B cell (primary cell): ENCODE results near the gene NTHL1. TPM values are rescaled to one million over a fixed set of nuclear protein-coding genes. Genes with fewer than 3 reads are reported as not detected.
A peak's percentile ranks its signal among the peaks of the same experiment; 100 is the strongest.

Source experiments
- ATAC-seq: fragments of 200-7000 bp; cut with Tn5 transposase; one replicate; pipeline ENCODE4 v1.10.0; 2021; ENCODE audit warnings: low read depth, mild to moderate bottlenecking, moderate number of reproducible peaks, moderate library complexity
- CTCF ChIA-PET: fragments of 350-600 bp; sonication (Branson Sonifier 250); formaldehyde crosslinking; loops from one replicate; lab custom pipeline; 2021; ENCODE audit warnings: antibody characterized with exemption, inconsistent platforms; lab: Charles Lee
- POLR2A ChIA-PET: fragments of 350-600 bp; sonication (Branson Sonifier 250); formaldehyde crosslinking; loops from one replicate; lab custom pipeline; 2021; ENCODE audit warnings: antibody characterized with exemption; lab: Charles Lee
- DNase-seq: peaks from one replicate; pipeline ENCODE4 v3.0.0; 2013
- H2AFZ ChIP-seq: 2 replicates; pipeline ENCODE4 v1.6.1; 2012; ENCODE audit warnings: mild to moderate bottlenecking, low read depth, low read length; ENCODE audit not compliant: insufficient read depth, poor library complexity, severe bottlenecking
- H3K27ac ChIP-seq, 2 donors: 1 replicate in 1 of 2; 2 replicates in 1 of 2; pipeline ENCODE4 v1.5.1; 2012 to 2013; ENCODE audit warnings: low read length in 2 of 2, mild to moderate bottlenecking in 2 of 2, moderate library complexity in 1 of 2
- H3K27me3 ChIP-seq, 4 experiments: fragments of 200-600 bp in 1 of 4; sonication (generic) in 1 of 4; replicated peaks in 1 of 4; 1 replicate in 2 of 4; 2 replicates in 2 of 4; pipeline versions ENCODE4 v1.6.1 to v1.7.0; 2013 to 2016; ENCODE audit warnings: low read length in 3 of 4, mild to moderate bottlenecking in 2 of 4, mixed read lengths in 1 of 4, moderate library complexity in 1 of 4; ENCODE audit not compliant: insufficient read depth in 4 of 4, control insufficient read depth in 3 of 4; ENCODE audit errors: control extremely low read depth in 1 of 4
- H3K36me3 ChIP-seq, 2 experiments: replicated peaks in 1 of 2; 1 replicate in 1 of 2; 2 replicates in 1 of 2; pipeline versions ENCODE4 v1.6.1 to v1.7.1; 2013; ENCODE audit warnings: low read length in 1 of 2; ENCODE audit not compliant: insufficient read depth in 2 of 2, control insufficient read depth in 1 of 2; ENCODE audit errors: control extremely low read depth in 1 of 2, extremely low read depth in 1 of 2
- H3K4me1 ChIP-seq, 2 donors: fragments of 200-600 bp in 1 of 2; sonication (generic) in 1 of 2; 1 replicate in 1 of 2; 2 replicates in 1 of 2; pipeline versions ENCODE4 v1.5.1 to v1.6.1; 2013 to 2017; ENCODE audit warnings: low read length in 2 of 2; ENCODE audit not compliant: control insufficient read depth in 2 of 2, insufficient read depth in 2 of 2
- H3K4me2 ChIP-seq: replicated peaks from 2 replicates; pipeline ENCODE3; 2012; ENCODE audit warnings: mild to moderate bottlenecking, low read depth, low read length; ENCODE audit not compliant: poor library complexity, severe bottlenecking
- H3K4me3 ChIP-seq, 5 experiments: fragments of 200-600 bp in 1 of 5; sonication (generic) in 1 of 5; 1 replicate in 3 of 5; 2 replicates in 2 of 5; pipeline versions ENCODE4 v1.5.1 to v1.7.0; 2011 to 2016; ENCODE audit warnings: low read length in 4 of 5, mild to moderate bottlenecking in 4 of 5, low read depth in 2 of 5, control low read depth in 1 of 5, moderate library complexity in 1 of 5; ENCODE audit not compliant: insufficient read depth in 1 of 5; ENCODE audit errors: control extremely low read depth in 1 of 5, extremely low read depth in 1 of 5
- H3K79me2 ChIP-seq: fragments of 200-600 bp; sonication (generic); one replicate; pipeline ENCODE4 v1.6.0; 2016; ENCODE audit warnings: low read length; ENCODE audit not compliant: control insufficient read depth, insufficient read depth
- H3K9ac ChIP-seq: fragments of 200-600 bp; sonication (generic); 2 replicates; pipeline ENCODE4 v1.6.1; 2017; ENCODE audit warnings: mild to moderate bottlenecking, low read length, moderate library complexity
- H3K9me3 ChIP-seq, 3 donors: one replicate each; pipeline versions ENCODE4 v1.6.1 to v1.7.1; 2013; ENCODE audit warnings: low read length in 2 of 3; ENCODE audit not compliant: control insufficient read depth in 2 of 3, insufficient read depth in 1 of 3; ENCODE audit errors: control extremely low read depth in 1 of 3
- H4K20me1 ChIP-seq: 2 replicates; pipeline ENCODE4 v1.6.0; 2012; ENCODE audit warnings: mild to moderate bottlenecking, low read length; ENCODE audit not compliant: insufficient read depth, control insufficient read depth, poor library complexity, severe bottlenecking
- H3K27ac Mint-ChIP-seq: one replicate; pipeline ENCODE4 v1.8.0; 2021; ENCODE audit warnings: mixed read lengths
- H3K27me3 Mint-ChIP-seq: one replicate; pipeline ENCODE4 v1.8.0; 2021; ENCODE audit warnings: mixed read lengths
- H3K4me1 Mint-ChIP-seq: one replicate; pipeline ENCODE4 v1.8.0; 2021; ENCODE audit warnings: mixed read lengths
- H3K4me3 Mint-ChIP-seq: one replicate; pipeline ENCODE4 v1.8.0; 2021; ENCODE audit warnings: mixed read lengths
- H3K9me3 Mint-ChIP-seq: one replicate; pipeline ENCODE4 v1.8.0; 2022; ENCODE audit warnings: mixed read lengths; ENCODE audit not compliant: insufficient read depth
- CTCF ChIP-seq: fragments of 200-600 bp; IDR thresholded peaks from one replicate; pipeline ENCODE4 v1.8.0; 2022; ENCODE audit warnings: antibody characterized with exemption, mild to moderate bottlenecking
- EZH2 ChIP-seq: IDR thresholded peaks from 2 replicates; pipeline ENCODE4 v1.6.1; 2012; ENCODE audit warnings: borderline replicate concordance, low read depth, mild to moderate bottlenecking, moderate library complexity, low read length; ENCODE audit not compliant: insufficient read depth, poor library complexity, severe bottlenecking
- WGBS: methylation state at CpG from one replicate; pipeline ENCODE4 v1.1.5; 2013; ENCODE audit warnings: missing lambda C conversion rate; ENCODE audit not compliant: insufficient coverage; 5-methylcytosine and 5-hydroxymethylcytosine counted together
- intact Hi-C: fragments of 100-400 bp; cut with micrococcal nuclease; formaldehyde crosslinking; loops from one replicate; pipeline ENCODE4 v1.10.0; 2022
- polyA plus RNA-seq: library from polyadenylated mRNA; depleted of rRNA; stranded (reverse); fragments of >200 nt; gene quantifications from 2 replicates; pipeline ENCODE4 v1.2.3, GENCODE V29; 2012
- total RNA-seq, 2 donors: library from RNA; stranded (reverse); fragments of 120-200 nt in 1 of 2; gene quantifications; 1 replicate in 1 of 2; 2 replicates in 1 of 2; pipeline versions ENCODE4 v1.2.3 to v1.2.4, GENCODE V29; 2013 to 2022

Gene NTHL1
- total and polyA plus RNA-seq, 2 donors (not counting 1 experiment from before 2014, with no cell fraction given): 17.5 to 27.6 TPM

DNA sequence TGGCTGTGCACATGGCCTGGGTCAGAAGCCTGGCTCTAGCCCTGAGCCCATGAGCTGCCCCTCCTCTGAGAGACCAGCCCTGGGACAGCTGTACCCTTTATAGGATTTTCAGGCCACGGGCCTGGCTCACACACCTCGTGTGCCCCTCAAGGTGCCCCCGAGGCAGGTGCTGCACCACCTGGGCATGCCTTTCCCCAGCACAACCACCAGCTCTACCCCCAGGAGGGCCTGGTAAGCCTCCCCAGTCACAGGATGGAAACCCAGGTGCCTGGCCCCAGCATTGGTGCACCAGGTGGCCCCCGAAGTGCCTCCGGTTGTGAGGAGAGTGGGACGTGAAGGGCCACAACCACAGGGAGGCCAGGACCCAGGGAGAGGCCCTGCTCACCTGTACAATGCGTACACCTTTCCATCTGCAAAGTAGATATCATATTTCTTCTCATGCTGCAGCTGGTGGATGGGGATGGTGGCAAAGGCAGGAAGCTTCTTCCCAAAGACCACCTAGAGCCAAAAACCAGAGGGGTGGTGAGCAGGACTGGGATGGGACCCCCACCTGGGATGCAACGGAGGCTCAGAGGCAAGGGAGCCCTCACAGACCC, 44.3 kb downstream of the NTHL1 start:
- no peak overlapping the region for H2AFZ ChIP-seq
- ChIA-PET POLR2A (interaction anchor here (0.6 to 1.5 kb wide), 5 partner anchors 12 to 1951 kb away, joined by 3 to 9 read pairs (median 5); partner anchors contain the start of gene TRAF7), CTCF (interaction anchor here (0.6 to 4.9 kb wide), 13 partner anchors 9 to 1313 kb away, joined by 3 to 46 read pairs (median 5); partner anchors contain the start of genes ECI1, NOXO1, RAB26 and TRAF7)
- ATAC-seq: no peak
- peak overlapping the region; percentile 59 for H3K4me2 ChIP-seq
- no peak overlapping the region for H3K4me3 ChIP-seq
- no peak overlapping the region for H3K27ac Mint-ChIP-seq
- H3K4me3 Mint-ChIP-seq: no peak overlapping the region
- H3K4me1 ChIP-seq: peaks cover 26 to 38% of the 10 kb centered on the region in 2 donors
- no peak overlapping the region for H3K27ac ChIP-seq
- peaks cover 35% of the 10 kb centered on the region for H3K4me1 Mint-ChIP-seq
- no peaks in the 10 kb centered on the region for H3K9me3 Mint-ChIP-seq
- H3K79me2 ChIP-seq: peaks cover 61% of the 10 kb centered on the region
- no peak for DNase-seq
- H3K27me3 ChIP-seq: no peaks in the 10 kb centered on the region
- peaks cover 79% of the 10 kb centered on the region for H4K20me1 ChIP-seq
- intact Hi-C loops: no loop called here
- H3K9me3 ChIP-seq: no peaks in the 10 kb centered on the region
- peaks cover 0 to 51% of the 10 kb centered on the region in 2 experiments for H3K36me3 ChIP-seq
- no peaks in the 10 kb centered on the region for H3K27me3 Mint-ChIP-seq
- H3K9ac ChIP-seq: no peak overlapping the region
- TF ChIP-seq EZH2: no peak
- TF ChIP-seq CTCF: no peak
- WGBS: 83% methylated on average over 4 of the region's 8 CpGs
